Measurements from ENCODE around the gene TTF1. TPM values are rescaled to one million over a fixed set of nuclear protein-coding genes. Genes with fewer than 3 reads are reported as not detected.

The TTF1 gene
- total and polyA plus RNA-seq, 4 donors: 10.1 to 17.3 (median 13.3) TPM

- Histone ChIP-seq H3K4me1 (ENCODE audit: control insufficient read depth in 5 of 5, insufficient read depth in 5 of 5, low read length in 5 of 5) (no peaks in the 10 kb centered on the region), H3K9ac (ENCODE audit: insufficient read depth in 1 of 2, low read length in 2 of 2) (no peak overlapping the region), H3K4me3 (no peak overlapping the region), H3K9me3 (ENCODE audit: control insufficient read depth in 4 of 4, insufficient read depth in 3 of 4, low read length in 3 of 4) (no peaks in the 10 kb centered on the region), H3K27me3 (ENCODE audit: control insufficient read depth in 3 of 3, insufficient read depth in 3 of 3, low read length in 2 of 3) (no peaks in the 10 kb centered on the region), H3K36me3 (ENCODE audit: control insufficient read depth in 4 of 4, insufficient read depth in 4 of 4, low read length in 4 of 4) (peaks cover 33 to 61% (median 46%) of the 10 kb centered on the region in 4 donors), H3K27ac (ENCODE audit: low read depth in 1 of 2, low read length in 1 of 2) (no peak overlapping the region)
- WGBS, 2 donors: 79 to 81% methylated on average over 7 of the region's 7 CpGs
- ATAC-seq (ENCODE audit: insufficient read depth, low FRiP score) (no peak), DNase-seq (no peak)
- TF ChIP-seq CTCF (IDR thresholded peaks at IDR 0.05; ENCODE audit: control extremely low read depth, extremely low read depth): no peak
These were observed 15.7 kb downstream of the TTF1 start for GRCh38 chr9:132390966-132391365.

GRCh38 chr9:132387133-132387532 is 19.5 kb downstream of the TTF1 start:
- WGBS, 2 donors: 97 to 98% methylated on average over 7 of the region's 7 CpGs

GRCh38 chr9:132384376-132384775 is 22.3 kb downstream of the TTF1 start:
- no peak overlapping the region for H3K9ac ChIP-seq (ENCODE audit: insufficient read depth in 1 of 2, low read length in 2 of 2)
- no peak for ATAC-seq (ENCODE audit: insufficient read depth, low FRiP score)

More at GRCh38 chr9:132387133-132387532, 19.5 kb downstream of the TTF1 start:
- H3K9ac ChIP-seq (ENCODE audit: insufficient read depth in 1 of 2, low read length in 2 of 2): no peak overlapping the region
- H3K36me3 ChIP-seq (ENCODE audit: control insufficient read depth in 4 of 4, insufficient read depth in 4 of 4, low read length in 4 of 4): peaks cover 27 to 52% (median 38%) of the 10 kb centered on the region in 4 donors
- peaks cover 0 to 2% (median 0%) of the 10 kb centered on the region in 5 donors for H3K4me1 ChIP-seq (ENCODE audit: control insufficient read depth in 5 of 5, insufficient read depth in 5 of 5, low read length in 5 of 5)
- ATAC-seq (ENCODE audit: insufficient read depth, low FRiP score) (no peak), DNase-seq (no peak)
- H3K4me3 ChIP-seq: no peak overlapping the region
- H3K27me3 ChIP-seq (ENCODE audit: control insufficient read depth in 3 of 3, insufficient read depth in 3 of 3, low read length in 2 of 3): no peaks in the 10 kb centered on the region
- H3K9me3 ChIP-seq (ENCODE audit: control insufficient read depth in 4 of 4, insufficient read depth in 3 of 4, low read length in 3 of 4): no peaks in the 10 kb centered on the region
- H3K27ac ChIP-seq (ENCODE audit: low read depth in 1 of 2, low read length in 1 of 2): no peak overlapping the region
- no peak for TF ChIP-seq CTCF (IDR thresholded peaks at IDR 0.05; ENCODE audit: control extremely low read depth, extremely low read depth)

More at GRCh38 chr9:132384376-132384775, 22.3 kb downstream of the TTF1 start:
- Histone ChIP-seq H3K27ac (ENCODE audit: low read depth in 1 of 2, low read length in 1 of 2) (no peak overlapping the region), H3K4me3 (no peak overlapping the region), H3K27me3 (ENCODE audit: control insufficient read depth in 3 of 3, insufficient read depth in 3 of 3, low read length in 2 of 3) (no peaks in the 10 kb centered on the region), H3K36me3 (ENCODE audit: control insufficient read depth in 4 of 4, insufficient read depth in 4 of 4, low read length in 4 of 4) (peaks cover 14 to 40% (median 27%) of the 10 kb centered on the region in 4 donors), H3K9me3 (ENCODE audit: control insufficient read depth in 4 of 4, insufficient read depth in 3 of 4, low read length in 3 of 4) (no peaks in the 10 kb centered on the region), H3K4me1 (ENCODE audit: control insufficient read depth in 5 of 5, insufficient read depth in 5 of 5, low read length in 5 of 5) (peaks cover 0 to 2% (median 0%) of the 10 kb centered on the region in 5 donors)
- DNase-seq: no peak
- TF ChIP-seq CTCF (IDR thresholded peaks at IDR 0.05; ENCODE audit: control extremely low read depth, extremely low read depth): no peak
- 73 to 74% methylated on average over 8 of the region's 8 CpGs for WGBS, 2 donors

Measured in lung (tissue), 12 donors.